ENCODE results near the gene ROR2.
"Not testable (repeated sequence)": the region's sequence is repeated elsewhere in the genome, so short reads cannot be mapped to it uniquely, and the experiment has no call there.

Gene ROR2

DNA sequence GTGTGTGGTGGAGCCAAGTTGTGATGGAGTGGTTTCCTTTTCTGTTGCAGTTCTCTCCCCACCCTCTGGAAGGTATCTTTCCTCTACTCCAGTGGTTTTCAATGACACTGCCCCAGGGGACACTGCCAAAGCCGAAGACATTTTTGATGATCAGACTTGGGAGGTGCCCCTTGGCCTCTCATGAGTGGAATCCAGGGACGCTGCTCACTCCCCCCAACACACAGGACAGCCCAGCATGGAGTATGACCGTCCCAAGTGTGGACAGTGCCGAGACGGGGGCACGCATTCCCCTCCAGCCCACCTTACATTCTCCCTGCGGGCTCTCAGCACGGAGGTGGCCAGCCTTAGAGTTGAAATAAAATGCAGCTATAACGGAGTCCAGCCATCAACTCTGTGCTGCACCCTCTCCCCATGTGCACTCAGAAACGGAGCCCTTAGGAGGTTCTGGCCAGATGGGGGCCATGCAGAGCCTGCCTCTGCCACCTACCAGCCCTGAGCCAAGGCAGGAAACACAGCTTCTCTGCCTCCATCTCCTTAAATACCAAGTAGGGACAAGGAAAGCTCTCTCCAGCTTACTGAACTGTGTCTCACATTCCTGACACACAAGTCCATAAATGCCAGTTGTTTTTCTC is 150.8 kb downstream of the ROR2 start:
- ATAC-seq: no peak
- TF ChIP-seq SNAI2 (CRISPR knock-in tag; IDR thresholded peaks at IDR 0.05) (no peak), ZNF8 (CRISPR knock-in tag; IDR thresholded peaks at IDR 0.05) (no peak), ESRRG (CRISPR knock-in tag; IDR thresholded peaks at IDR 0.05) (no peak), ZFP30 (CRISPR knock-in tag; IDR thresholded peaks at IDR 0.05) (no peak), GLIS3 (CRISPR knock-in tag; IDR thresholded peaks at IDR 0.05) (no peak), ZFP3 (CRISPR knock-in tag; IDR thresholded peaks at IDR 0.05) (no peak), ARNTL (CRISPR knock-in tag; IDR thresholded peaks at IDR 0.05; ENCODE audit: borderline replicate concordance, low read depth) (no peak), TCF4 (CRISPR knock-in tag; IDR thresholded peaks at IDR 0.05; ENCODE audit: borderline replicate concordance) (no peak), BACH2 (CRISPR knock-in tag; IDR thresholded peaks at IDR 0.05; ENCODE audit: borderline replicate concordance) (no peak)
- TF ChIP-seq, protein P1, sequence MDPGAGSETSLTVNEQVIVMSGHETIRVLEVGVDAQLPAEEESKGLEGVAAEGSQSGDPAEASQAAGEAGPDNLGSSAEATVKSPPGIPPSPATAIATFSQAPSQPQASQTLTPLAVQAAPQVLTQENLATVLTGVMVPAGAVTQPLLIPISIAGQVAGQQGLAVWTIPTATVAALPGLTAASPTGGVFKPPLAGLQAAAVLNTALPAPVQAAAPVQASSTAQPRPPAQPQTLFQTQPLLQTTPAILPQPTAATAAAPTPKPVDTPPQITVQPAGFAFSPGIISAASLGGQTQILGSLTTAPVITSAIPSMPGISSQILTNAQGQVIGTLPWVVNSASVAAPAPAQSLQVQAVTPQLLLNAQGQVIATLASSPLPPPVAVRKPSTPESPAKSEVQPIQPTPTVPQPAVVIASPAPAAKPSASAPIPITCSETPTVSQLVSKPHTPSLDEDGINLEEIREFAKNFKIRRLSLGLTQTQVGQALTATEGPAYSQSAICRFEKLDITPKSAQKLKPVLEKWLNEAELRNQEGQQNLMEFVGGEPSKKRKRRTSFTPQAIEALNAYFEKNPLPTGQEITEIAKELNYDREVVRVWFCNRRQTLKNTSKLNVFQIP (CRISPR knock-in tag; IDR thresholded peaks at IDR 0.05; ENCODE audit: borderline replicate concordance, low read depth): no peak

DNA sequence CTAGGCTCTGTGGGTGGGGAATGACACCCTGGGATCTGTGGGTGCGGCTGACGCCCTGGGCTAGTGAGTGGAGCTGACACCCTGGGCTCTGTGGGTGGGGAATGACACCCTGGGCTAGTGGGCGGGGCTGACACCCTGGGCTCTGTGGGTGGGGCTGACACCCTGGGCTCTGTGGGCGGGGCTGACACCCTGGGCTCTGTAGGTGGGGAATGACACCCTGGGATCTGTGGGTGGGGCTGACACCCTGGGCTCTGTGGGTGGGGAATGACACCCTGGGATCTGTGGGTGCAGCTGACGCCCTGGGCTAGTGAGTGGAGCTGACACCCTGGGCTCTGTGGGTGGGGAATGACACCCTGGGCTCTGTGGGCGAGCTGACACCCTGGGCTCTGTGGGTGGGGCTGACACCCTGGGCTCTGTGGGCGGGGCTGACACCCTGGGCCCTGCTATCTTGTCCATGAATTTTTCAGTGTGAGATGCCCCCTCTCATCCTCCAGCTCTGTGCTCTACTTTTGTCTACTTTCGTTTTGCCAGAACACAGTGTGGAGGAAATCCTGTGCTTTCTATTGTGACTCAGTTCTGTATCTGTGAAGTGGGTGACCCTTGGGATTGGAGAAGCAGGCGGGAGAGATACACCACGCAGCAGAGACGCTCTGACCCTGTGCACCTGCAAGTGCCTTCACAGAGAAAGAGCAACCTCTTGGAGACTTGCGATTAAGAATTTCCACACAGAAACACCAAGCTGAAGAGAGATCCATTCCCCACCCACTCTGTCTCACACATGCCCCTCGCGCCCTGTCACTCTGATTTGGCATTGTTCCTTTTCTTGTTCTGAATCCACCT is 151.5 kb downstream of the ROR2 start:
- not testable (repeated sequence) for ATAC-seq

DNA sequence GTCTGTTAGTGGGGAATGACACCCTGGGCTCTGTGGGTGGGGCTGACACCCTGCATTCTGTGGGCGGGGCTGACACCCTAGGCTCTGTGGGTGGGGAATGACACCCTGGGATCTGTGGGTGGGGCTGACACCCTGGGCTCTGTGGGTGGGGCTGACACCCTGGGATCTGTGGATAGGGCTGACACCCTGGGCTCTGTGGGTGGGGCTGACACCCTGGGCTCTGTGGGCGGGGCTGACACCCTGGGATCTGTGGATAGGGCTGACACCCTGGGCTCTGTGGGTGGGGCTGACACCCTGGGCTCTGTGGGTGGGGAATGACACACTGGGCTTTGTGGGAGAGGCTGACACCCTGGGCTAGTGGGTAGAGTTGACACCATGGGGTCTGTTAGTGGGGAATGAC is 152.5 kb downstream of the ROR2 start:
- not testable (repeated sequence) for ATAC-seq

DNA sequence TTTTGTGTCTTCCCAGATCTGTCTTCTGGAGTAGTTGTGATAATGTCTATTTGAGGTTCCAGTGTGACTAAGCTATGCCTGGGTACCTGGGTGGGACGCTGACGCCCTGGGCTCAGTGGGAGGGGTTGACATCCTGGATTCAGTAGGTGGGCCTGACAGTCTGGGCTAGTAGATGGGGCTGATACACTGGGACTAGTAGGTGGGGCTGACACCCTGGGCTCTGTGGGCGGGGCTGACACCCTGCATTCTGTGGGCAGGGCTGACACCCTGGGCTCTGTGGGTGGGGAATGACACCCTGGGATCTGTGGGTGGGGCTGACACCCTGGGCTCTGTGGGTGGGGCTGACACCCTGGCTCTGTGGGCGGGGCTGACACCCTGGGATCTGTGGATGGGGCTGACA is 153.5 kb downstream of the ROR2 start:
- not testable (repeated sequence) for ATAC-seq

DNA sequence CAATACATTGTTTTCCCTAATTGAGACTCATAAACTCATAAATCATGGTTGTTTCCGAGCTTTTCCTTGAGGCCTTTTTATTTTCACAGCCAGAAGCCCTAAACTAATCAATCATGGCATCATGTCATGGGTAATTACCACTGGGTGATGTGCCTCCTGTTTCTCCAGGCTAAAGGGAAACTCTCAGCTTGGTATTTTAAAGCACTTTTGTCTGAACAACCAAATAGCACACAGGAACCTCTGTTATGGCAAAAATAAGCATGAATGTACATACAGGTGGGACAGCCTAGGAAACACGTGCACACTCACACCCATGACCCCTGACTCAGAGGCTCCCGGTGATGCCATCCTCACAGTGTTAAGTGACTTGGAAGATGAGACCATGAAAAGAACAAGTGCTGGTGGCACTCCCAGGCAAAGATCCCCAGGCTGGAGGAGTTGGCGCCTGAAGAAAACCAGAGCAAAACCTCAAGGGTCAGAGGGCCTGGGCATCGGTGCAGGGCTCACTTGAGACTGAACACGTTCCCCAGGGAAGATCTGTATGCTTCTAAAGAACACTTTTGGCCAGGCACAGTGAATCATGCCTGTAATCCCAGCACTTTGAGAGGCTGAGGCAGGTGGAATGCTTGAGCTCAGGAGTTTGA is 154.3 kb downstream of the ROR2 start:
- TF ChIP-seq, protein P2, sequence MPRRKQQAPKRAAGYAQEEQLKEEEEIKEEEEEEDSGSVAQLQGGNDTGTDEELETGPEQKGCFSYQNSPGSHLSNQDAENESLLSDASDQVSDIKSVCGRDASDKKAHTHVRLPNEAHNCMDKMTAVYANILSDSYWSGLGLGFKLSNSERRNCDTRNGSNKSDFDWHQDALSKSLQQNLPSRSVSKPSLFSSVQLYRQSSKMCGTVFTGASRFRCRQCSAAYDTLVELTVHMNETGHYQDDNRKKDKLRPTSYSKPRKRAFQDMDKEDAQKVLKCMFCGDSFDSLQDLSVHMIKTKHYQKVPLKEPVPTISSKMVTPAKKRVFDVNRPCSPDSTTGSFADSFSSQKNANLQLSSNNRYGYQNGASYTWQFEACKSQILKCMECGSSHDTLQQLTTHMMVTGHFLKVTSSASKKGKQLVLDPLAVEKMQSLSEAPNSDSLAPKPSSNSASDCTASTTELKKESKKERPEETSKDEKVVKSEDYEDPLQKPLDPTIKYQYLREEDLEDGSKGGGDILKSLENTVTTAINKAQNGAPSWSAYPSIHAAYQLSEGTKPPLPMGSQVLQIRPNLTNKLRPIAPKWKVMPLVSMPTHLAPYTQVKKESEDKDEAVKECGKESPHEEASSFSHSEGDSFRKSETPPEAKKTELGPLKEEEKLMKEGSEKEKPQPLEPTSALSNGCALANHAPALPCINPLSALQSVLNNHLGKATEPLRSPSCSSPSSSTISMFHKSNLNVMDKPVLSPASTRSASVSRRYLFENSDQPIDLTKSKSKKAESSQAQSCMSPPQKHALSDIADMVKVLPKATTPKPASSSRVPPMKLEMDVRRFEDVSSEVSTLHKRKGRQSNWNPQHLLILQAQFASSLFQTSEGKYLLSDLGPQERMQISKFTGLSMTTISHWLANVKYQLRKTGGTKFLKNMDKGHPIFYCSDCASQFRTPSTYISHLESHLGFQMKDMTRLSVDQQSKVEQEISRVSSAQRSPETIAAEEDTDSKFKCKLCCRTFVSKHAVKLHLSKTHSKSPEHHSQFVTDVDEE (CRISPR knock-in tag; IDR thresholded peaks at IDR 0.05): no peak
- TF ChIP-seq, protein P3, sequence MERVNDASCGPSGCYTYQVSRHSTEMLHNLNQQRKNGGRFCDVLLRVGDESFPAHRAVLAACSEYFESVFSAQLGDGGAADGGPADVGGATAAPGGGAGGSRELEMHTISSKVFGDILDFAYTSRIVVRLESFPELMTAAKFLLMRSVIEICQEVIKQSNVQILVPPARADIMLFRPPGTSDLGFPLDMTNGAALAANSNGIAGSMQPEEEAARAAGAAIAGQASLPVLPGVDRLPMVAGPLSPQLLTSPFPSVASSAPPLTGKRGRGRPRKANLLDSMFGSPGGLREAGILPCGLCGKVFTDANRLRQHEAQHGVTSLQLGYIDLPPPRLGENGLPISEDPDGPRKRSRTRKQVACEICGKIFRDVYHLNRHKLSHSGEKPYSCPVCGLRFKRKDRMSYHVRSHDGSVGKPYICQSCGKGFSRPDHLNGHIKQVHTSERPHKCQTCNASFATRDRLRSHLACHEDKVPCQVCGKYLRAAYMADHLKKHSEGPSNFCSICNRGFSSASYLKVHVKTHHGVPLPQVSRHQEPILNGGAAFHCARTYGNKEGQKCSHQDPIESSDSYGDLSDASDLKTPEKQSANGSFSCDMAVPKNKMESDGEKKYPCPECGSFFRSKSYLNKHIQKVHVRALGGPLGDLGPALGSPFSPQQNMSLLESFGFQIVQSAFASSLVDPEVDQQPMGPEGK (CRISPR knock-in tag; IDR thresholded peaks at IDR 0.05; ENCODE audit: borderline replicate concordance): no peak
- TF ChIP-seq GLIS3 (CRISPR knock-in tag; IDR thresholded peaks at IDR 0.05): no peak
- no peak for TF ChIP-seq ZNF565 (CRISPR knock-in tag; conservative IDR thresholded peaks at IDR 0.05; ENCODE audit: low read depth)
- TF ChIP-seq, protein P4, sequence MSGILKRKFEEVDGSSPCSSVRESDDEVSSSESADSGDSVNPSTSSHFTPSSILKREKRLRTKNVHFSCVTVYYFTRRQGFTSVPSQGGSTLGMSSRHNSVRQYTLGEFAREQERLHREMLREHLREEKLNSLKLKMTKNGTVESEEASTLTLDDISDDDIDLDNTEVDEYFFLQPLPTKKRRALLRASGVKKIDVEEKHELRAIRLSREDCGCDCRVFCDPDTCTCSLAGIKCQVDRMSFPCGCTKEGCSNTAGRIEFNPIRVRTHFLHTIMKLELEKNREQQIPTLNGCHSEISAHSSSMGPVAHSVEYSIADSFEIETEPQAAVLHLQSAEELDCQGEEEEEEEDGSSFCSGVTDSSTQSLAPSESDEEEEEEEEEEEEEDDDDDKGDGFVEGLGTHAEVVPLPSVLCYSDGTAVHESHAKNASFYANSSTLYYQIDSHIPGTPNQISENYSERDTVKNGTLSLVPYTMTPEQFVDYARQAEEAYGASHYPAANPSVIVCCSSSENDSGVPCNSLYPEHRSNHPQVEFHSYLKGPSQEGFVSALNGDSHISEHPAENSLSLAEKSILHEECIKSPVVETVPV (CRISPR knock-in tag; IDR thresholded peaks at IDR 0.05): no peak
- TF ChIP-seq PPARA (CRISPR knock-in tag; IDR thresholded peaks at IDR 0.05; ENCODE audit: borderline replicate concordance): no peak
- no peak for TF ChIP-seq ZNF70 (CRISPR knock-in tag; IDR thresholded peaks at IDR 0.05)
- TF ChIP-seq, protein P1 (CRISPR knock-in tag; IDR thresholded peaks at IDR 0.05; ENCODE audit: borderline replicate concordance, low read depth): no peak
- TF ChIP-seq TCF4 (CRISPR knock-in tag; IDR thresholded peaks at IDR 0.05; ENCODE audit: borderline replicate concordance): no peak
- no peak for TF ChIP-seq SNAI2 (CRISPR knock-in tag; IDR thresholded peaks at IDR 0.05)
- no peak for TF ChIP-seq ZFP3 (CRISPR knock-in tag; IDR thresholded peaks at IDR 0.05)
- no peak for TF ChIP-seq BACH2 (CRISPR knock-in tag; IDR thresholded peaks at IDR 0.05; ENCODE audit: borderline replicate concordance)
- TF ChIP-seq CSDC2 (CRISPR knock-in tag; IDR thresholded peaks at IDR 0.05): no peak
- no peak for TF ChIP-seq ZNF8 (CRISPR knock-in tag; IDR thresholded peaks at IDR 0.05)
- TF ChIP-seq, protein P5, sequence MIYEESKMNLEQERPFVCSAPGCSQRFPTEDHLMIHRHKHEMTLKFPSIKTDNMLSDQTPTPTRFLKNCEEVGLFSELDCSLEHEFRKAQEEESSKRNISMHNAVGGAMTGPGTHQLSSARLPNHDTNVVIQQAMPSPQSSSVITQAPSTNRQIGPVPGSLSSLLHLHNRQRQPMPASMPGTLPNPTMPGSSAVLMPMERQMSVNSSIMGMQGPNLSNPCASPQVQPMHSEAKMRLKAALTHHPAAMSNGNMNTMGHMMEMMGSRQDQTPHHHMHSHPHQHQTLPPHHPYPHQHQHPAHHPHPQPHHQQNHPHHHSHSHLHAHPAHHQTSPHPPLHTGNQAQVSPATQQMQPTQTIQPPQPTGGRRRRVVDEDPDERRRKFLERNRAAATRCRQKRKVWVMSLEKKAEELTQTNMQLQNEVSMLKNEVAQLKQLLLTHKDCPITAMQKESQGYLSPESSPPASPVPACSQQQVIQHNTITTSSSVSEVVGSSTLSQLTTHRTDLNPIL (CRISPR knock-in tag; IDR thresholded peaks at IDR 0.05; ENCODE audit: low read depth): no peak
- no peak for TF ChIP-seq ISL1 (CRISPR knock-in tag; IDR thresholded peaks at IDR 0.05)
- no peak for TF ChIP-seq TOX (CRISPR knock-in tag; IDR thresholded peaks at IDR 0.05; ENCODE audit: borderline replicate concordance)
- no peak for TF ChIP-seq ARNTL (CRISPR knock-in tag; IDR thresholded peaks at IDR 0.05; ENCODE audit: borderline replicate concordance, low read depth)
- no peak for TF ChIP-seq ZFP30 (CRISPR knock-in tag; IDR thresholded peaks at IDR 0.05)
- no peak for ATAC-seq

DNA sequence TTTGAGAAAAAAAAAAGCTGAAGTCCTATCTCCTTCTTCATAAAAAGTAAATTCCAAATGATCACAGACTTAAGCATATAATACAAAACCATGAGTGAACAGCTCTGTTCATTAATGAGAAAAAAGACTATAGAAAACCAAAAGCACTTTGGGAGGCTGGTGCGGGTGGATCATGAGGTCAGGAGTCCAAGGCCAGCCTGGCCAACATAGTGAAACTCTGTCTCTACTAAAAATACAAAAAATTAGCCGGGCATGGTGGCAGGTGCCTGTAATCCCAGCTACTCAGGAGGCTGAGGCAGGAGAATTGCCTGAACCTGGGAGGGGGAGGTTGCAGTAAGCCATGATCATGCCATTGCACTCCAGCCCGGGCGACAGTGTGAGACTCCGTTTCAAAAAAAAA is 156.7 kb downstream of the ROR2 start:
- not testable (repeated sequence) for ATAC-seq

Data from SK-N-SH treated with all-trans-retinoic acid at 6 μM for 48 hours (cell line).